Skeletal muscle cell (primary cell): ENCODE results near the gene ARHGAP15.

Experiments used
- DNase-seq: peaks from one replicate; pipeline ENCODE4 v3.0.0-alpha.2; 2010; ENCODE audit warnings: low read depth
- H3K4me3 ChIP-seq: 2 replicates; pipeline ENCODE4 v1.5.1; 2011; ENCODE audit warnings: low read depth, mild to moderate bottlenecking, control low read depth, low read length, moderate library complexity

ARHGAP15 gene

DNA sequence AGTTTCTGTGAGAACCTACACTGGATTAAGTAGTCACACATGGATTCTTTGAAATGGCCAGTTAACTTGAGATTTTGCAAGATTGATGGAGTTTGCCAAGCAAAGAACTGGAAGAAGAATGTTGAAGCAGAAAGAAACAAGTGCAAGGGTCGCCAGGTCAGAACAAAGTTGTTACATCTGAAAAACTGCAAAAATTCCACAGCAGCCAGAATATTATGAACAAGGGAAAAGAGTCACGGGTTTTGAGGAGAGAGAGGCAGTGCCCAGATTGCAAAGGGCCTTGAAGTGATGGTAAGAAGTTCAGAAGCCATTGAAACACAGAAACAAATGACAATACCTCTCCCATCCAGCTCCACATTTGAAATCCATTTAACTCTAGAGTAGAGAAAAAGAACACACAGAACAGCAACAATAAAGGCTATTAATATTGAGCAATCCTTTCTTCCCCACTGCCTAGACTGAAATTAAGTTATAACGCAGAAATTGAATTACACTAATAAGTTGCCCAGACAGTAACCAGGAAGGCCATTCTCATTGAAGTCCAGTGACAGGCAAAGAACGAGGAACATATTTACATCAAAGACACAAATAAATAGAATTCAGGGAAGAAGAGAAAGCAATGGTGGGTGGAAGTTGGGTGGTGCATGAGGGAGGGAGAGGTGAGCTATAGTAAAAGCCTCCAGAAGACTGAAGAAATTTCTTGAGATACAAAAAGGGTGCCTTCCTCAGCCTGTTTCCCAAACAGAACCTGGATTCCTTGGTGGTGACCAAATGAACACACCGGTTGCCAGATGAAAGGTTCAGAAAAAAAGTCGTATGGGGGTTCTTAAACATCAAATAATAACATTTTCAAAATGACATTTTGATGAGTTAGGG is 80.6 kb downstream of the ARHGAP15 start:
- no peak overlapping the region for H3K4me3 ChIP-seq
- DNase-seq, result no peak

DNA sequence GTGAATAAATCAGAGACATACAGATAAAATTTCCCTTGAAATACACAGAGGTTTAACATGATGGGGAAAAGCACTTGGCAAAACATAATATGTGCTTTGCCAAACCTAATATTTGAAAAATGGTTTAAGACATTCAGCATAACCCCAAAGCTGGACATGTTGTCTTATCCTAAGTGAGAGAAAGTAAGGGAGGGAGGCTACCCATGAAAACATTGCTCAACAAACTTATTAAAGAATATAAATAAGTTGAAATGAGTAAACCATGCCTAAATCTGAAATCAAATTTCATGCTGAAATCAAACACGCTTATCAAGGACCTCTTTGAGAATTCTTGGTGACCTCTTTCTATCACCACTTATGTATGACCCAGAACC is 81.2 kb downstream of the ARHGAP15 start:
- no peak for DNase-seq
- H3K4me3 ChIP-seq, result no peak overlapping the region

DNA sequence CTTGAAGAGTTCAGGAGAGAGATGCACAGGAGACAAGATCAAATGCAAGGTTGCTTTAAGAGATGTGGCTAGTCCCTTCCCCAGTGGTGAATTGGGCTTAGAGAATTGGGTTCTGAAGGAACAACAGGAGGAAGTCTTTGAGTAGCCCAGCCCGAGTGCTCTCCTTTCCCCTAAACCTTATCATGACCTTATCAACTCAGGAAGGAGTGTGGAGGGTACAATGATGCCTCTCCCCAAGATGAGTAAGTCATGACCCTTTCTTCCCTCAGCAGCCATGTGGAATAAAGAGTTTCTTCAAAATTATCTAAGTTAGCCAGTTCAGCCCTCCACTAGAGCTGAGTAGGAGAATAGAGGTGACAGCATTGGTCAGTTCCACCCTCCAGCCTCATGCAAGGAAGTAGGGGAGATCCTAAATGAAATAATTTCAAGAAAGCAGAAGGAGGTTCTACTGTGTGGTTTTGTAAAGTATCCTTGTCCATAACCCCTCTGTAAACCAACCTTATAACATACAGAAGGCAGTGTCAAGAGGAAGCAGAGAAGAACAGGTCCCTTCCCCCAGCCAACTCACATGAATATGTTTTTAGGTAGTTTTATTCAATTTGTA is 88.4 kb downstream of the ARHGAP15 start:
- H3K4me3 ChIP-seq, result no peak overlapping the region
- no peak for DNase-seq

DNA sequence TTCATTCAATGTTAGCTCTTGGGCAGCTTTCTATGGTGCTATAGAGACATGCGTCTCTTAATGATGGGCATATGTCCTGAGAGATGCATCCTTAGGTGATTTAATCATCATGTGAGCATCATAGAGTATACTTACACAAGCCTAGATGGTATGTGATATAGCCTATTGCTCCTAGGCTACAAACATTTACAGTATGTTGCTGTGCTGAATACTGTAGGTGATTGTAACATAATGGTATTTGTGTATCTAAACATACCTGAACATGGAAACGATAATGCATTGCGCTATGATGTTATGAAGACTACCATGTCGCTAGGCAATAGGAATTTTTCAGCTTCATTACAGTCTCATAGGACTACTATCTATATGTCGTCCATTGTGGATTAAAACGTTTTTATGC is 89.4 kb downstream of the ARHGAP15 start:
- no peak overlapping the region for H3K4me3 ChIP-seq
- DNase-seq, result no peak

DNA sequence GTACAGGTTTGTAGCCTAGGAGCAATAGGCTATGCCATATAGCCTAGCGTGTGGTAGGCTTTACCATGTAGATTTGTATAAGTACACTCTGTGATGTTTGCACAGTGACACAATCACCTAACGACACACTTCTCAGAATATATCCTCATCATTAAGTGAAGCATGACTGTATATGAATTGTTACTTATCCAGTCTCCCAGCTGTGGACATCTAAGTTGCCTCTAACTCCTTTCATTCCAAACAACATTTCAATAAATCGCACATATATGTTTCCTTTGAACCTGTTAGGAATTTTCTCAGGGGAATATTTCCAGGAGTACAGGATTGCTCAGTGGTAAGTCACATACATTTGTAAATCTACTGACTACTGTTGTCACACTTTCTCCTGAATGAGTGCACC is 90.0 kb downstream of the ARHGAP15 start:
- H3K4me3 ChIP-seq, result no peak overlapping the region
- no peak for DNase-seq

DNA sequence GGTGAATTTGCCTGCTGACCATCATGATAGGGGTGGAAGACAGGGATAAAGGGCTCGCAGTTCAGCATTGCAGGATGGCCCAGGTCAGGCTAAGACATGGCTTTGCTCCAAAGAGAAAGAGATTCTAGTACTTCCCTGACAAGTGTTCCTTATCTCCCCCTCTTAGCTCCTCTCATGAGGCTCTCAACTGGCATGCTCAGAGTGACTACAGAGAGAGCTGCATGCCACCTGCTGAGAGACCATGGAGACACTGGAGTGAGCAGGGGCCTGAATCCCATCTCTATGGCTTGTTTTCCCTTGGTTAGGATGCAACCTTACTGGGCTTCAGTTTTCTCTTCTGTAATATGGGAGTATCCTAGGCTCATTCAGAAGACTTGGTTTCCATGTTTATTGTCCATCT is 94.3 kb downstream of the ARHGAP15 start:
- DNase-seq, result no peak
- no peak overlapping the region for H3K4me3 ChIP-seq

DNA sequence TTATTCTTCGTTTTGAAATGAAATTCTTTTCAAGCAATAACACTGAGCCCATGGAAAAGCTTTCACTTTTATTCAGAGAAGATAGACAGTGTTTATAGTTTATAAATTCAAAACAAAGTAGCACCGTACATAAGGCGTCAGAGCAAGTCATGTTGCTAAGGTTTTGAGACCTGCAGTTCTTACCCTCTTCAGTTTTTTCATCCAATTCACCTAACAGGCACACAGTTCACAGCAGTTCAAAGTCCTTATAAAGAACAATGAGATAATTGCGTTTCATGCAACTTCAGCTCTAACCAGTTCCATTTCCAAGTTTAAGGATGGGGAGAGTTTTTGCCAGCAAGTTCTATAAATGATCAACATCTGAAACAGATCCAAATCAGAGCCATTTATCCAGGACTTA is 96.7 kb downstream of the ARHGAP15 start:
- no peak for DNase-seq
- no peak overlapping the region for H3K4me3 ChIP-seq

DNA sequence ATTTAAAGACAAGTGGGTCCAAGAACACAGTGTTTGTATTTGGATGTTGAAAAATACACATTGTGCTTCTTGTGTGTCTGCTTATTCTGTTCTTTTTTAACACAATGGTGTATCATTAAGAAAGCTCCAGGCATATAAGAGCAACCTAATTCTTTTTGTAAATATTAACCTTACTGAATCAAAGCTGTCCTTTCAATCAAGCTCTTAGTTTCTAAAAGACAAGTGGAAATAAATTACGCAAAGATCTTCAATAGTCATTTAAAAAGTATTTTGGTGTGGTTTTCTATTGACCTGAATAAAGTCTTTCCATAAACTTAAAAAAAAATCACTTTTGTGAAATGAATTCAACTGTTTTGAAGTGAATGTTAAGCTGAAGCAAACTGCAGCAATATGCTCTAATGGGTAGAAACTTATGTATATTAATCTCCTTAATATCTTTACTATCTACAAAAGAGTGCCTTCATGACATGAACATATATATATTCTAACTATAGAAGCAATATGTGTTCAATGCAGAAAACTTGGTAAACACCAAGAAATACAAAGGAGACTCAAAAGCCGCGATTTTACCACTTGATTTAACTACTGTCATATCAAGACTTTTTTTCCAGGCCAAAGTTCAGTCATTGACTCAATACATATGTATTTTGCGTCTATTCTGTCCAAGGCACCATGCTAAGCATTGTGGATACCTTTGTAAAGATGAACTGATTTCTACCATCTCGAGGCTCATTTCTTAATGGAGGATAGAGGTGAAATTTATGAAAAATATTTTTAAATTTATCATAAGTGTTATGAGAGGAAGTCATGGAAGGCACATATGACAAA is 97.7 kb downstream of the ARHGAP15 start:
- DNase-seq, result no peak
- no peak overlapping the region for H3K4me3 ChIP-seq

DNA sequence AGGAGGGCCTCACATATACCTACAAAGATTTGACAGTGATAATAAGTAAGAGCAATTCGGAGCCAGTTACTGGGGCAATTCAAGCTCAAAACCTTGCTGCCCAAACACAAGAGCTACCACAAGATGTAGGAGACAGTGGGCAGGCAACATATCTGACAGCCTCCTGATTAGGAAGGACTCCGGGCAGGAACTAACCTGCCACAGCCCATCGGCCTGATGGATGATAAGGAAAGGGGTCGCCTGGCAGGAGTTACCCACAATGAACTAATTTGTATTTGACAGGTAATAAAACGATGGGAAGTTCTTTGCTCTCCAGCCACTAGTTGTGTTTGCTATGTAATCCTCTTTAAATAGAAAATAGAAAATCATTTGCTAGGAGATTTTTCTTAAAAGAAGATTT is 100.2 kb downstream of the ARHGAP15 start:
- H3K4me3 ChIP-seq, result no peak overlapping the region
- no peak for DNase-seq

DNA sequence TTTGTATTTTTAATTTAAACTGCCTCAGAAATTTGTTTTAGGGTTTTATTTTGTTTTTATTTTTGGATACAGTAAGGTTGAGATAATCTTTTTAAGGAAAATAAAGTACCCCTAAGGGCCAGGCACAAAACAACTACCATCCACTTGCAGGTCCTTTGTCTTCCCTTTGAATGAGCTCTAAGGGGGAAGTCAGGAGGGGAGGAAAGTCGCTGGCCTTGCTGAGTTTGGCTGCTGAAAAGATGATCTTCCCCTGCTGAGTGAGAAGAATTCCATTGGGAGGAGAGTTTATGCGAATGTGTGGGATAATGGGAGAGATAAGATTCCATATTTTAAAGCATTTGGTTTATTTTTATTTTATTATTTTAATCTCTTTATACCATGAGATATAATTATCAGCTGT is 100.7 kb downstream of the ARHGAP15 start:
- no peak for DNase-seq
- no peak overlapping the region for H3K4me3 ChIP-seq

DNA sequence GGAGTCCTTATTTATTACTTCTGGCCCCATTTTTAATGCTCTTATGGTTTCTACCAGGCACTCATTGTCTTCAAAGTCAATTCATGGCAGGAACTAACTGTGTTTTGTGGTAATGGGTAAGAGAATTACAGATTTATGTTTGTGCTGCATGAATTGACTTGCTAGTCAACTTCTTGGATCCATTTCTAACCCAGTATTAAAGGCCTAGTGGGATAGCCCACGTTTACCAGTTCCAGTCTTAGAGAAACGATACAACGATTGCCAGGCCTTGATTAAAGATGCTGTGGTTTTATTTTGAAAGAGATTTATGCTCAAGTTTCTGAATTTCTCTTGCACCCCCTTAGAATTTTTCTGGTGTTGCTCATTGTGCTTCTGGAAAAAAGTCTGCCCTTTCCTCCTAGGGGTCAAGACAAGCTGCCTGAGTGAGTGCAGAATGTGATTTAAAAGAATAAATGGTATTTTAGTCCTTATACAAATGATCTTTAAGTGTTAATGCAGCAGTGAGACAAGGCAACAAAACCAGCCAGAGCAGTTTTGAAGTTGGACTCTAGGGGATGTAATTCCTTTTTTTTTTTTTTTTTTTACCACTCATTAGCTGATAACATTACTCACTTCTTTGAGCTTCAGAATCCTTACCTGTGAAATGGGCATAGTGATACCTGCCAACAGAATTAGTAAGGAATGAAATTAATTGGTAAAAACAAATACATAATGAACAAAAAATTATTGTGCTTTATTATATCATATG is 101.5 kb downstream of the ARHGAP15 start:
- H3K4me3 ChIP-seq, result no peak overlapping the region
- DNase-seq, result no peak

DNA sequence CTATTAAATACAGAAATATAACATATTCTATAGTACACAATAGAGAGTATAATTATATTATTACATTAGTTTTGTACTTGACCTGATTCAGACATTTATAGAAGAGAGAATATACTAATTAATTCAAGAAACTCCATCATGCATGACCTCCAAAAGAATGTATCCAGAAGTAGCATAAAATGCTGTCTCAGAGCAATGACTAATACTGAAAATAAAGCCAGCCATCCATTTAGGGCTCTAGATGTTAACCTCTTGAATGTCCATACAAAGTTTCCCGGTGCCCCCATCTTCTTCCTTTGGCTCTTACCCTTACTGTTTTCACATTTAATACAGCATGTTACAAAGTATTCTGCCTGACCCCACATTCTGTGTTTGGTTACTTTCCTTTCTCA is 102.0 kb downstream of the ARHGAP15 start:
- no peak overlapping the region for H3K4me3 ChIP-seq
- DNase-seq, result no peak

DNA sequence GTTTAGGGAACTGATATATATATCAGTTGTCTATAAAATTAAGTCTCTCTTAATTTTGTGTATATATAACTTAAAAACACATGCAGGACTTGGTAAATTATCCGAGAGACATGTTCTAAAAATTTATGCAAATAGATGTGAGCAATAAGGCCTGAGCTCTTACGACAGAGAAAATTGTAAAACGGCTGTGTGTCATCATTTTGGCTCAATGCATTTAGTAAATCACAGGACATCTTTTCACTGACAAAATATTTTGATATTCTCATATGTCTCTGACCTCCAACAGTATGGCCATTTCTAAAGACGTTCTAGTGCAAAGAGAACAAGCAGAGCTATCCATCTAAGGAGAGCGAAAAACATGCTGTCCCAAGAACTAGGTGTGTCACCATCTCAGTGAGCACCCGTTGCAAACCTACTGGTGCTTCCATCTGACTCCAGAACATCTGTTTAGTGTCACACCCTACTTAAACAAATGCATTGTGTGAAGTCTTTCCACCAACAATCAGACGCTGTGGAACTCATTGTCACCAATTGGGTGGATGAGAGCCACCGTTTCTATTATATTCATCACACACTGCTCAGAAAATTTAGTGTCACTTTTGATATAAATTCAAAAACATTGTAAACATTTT is 108.0 kb downstream of the ARHGAP15 start:
- DNase-seq, result no peak

DNA sequence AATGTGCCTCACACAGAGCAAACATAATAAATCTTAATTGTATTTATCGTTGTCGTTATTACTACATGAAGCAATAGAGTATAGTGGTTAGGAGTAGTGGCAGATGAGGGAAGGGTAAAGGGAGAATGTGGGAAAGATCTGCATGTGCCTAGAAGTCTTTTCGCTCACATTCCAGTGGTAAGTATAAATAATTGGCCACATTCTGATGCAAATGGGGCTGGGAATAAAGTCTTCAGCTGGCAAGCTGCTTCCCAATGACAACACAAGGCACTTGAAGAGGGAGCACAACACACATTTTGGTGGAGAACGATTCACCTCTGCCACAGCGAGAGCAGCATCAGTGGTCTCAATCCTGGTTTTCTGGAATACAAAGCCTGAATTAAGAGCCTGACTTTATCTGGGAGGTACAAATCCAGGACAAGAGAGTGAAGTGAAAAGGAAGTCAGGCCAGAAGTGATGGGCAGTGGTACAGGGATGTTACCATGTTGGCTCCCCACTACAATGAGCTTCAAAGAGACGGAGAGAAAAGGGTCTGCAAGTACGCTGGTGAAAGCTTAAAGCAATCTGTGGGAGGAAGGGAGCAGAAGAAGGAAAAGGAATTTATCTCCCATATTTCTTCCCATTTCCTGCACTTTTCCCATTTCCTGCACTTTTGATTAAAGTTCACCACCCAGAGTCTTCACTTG is 112.3 kb downstream of the ARHGAP15 start:
- DNase-seq, result no peak
- H3K4me3 ChIP-seq, result no peak overlapping the region

More for the DNA sequence above, 108.0 kb downstream of the ARHGAP15 start:
- H3K4me3 ChIP-seq, result no peak overlapping the region

DNA sequence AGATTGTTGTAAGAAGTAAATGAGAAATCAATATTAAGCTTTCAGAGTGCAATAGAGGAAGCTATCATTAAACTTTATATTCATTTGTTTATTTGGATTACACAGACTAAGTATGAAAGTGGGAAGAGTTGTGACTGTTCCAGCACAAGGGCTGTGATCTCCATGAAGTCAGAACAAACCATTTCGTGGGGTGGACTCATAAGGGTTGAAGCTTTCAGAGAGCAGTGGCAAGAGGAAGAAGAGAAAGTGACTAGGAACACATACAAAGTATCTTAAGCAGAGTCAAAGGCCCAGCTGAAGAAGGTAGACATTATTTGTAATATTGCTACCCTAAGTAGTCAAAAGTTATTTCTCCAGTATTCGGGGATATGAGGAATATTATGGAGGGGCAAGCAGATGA is 117.0 kb downstream of the ARHGAP15 start:
- no peak for DNase-seq
- H3K4me3 ChIP-seq, result no peak overlapping the region

DNA sequence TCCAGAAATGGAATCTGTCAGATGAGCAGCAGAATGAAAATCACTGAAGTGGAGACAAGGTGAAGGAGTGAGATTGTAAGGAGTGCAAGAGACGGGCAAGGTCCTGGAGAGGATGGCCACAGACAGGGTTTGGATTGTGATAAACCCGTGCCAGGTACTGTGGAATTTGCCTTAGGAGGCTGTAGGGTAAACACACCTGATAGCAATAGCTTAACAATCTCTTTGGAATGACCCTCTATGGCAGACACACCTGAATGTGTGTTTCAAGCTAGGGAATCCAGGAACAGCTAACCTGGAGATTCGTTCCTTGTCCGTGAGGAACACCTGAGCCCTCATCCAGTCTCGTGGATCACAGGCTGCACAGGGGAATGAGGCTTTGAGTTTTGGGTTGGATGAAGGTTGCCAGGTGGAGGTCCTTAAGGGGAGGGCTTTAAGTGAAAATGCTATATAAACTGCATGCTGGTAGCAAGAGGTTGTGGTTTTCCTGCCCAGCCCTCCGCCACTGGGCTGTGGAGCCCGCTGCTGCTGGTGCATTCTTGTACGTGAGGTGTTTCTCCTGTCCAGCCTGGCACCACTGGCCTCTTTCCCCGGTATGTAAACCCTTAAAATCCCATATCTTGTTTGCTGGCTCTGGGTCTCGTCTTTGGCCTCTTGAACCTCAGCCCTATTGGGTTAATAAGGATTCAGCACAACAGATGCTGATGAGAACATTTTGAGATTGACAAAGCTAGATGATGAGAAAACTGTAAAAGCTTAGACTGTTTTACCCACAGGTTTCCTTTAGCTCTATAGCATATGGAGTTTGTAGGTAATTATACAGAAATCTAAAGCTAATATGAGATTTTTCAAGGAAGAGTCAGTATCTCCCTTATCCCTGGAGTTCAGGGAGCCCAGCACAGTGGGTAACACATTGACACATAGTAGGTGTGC is 117.9 kb downstream of the ARHGAP15 start:
- no peak overlapping the region for H3K4me3 ChIP-seq
- DNase-seq, result no peak

DNA sequence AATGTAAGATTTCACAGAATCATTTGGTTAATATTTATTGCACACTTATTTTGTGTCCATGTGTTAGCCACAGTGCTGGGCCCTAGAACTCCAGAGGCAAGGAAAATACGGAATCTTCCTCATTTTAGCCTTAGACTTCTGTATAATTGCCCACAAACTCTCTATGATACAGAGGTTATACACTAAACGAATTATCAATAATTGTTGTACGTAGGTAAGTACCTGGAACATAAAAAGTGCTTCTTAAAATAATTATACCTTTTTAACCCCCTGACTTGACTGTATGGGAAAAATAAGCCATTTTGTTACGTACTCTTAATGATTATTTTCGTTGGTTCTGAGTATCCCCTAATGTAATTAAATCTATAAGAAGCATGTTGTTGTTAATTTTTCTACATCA is 119.4 kb downstream of the ARHGAP15 start:
- no peak overlapping the region for H3K4me3 ChIP-seq

DNA sequence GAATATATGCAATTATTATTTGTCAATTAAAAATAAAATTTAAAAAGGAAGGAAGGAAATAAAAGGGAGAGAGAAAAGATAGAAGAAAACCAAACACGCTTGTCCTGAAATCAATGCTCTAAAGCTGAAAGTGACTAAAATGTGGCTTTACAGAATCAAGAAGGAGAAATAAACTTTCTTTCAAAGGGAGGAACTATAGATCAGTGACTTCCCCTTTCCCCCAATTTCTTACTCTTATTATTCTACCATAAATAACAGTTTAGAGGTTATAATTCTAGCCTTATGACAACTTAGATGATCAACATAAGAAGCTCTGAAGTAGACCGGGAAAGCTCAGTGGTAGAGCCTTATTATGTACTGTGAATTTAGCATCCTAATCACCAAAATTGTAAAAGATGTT is 122.5 kb downstream of the ARHGAP15 start:
- DNase-seq, result no peak
- no peak overlapping the region for H3K4me3 ChIP-seq

More for the DNA sequence above, 119.4 kb downstream of the ARHGAP15 start:
- no peak for DNase-seq
